Neural crest cell (in vitro differentiated cells): ENCODE measurements around the gene ARHGAP6. TPM values are rescaled to one million over a fixed set of nuclear protein-coding genes. Genes with fewer than 3 reads are reported as not detected.

Experiments used
- DNase-seq: peaks from one replicate; pipeline ENCODE4 v3.0.0; 2021; ENCODE audit warnings: low read depth, mixed read lengths, low spot score
- H3K27ac Mint-ChIP-seq: one replicate; pipeline ENCODE4 v1.8.0; 2021; ENCODE audit warnings: mild to moderate bottlenecking, mixed read lengths; ENCODE audit not compliant: unreplicated experiment
- H3K27me3 Mint-ChIP-seq: 2 replicates; pipeline ENCODE4 v1.8.0; 2021; ENCODE audit warnings: low read depth, mild to moderate bottlenecking, mixed read lengths
- H3K36me3 Mint-ChIP-seq: 2 replicates; pipeline ENCODE4 v1.8.0; 2021; ENCODE audit warnings: low read depth, mild to moderate bottlenecking, mixed read lengths
- H3K4me1 Mint-ChIP-seq: 2 replicates; pipeline ENCODE4 v1.8.0; 2021; ENCODE audit warnings: mixed read lengths
- H3K4me3 Mint-ChIP-seq: one replicate; pipeline ENCODE4 v1.8.0; 2021; ENCODE audit warnings: mild to moderate bottlenecking, mixed read lengths
- H3K9me3 Mint-ChIP-seq: 2 replicates; pipeline ENCODE4 v1.8.0; 2021; ENCODE audit warnings: mixed read lengths
- CTCF ChIP-seq: fragments of 200-600 bp; sonication (generic); conservative IDR thresholded peaks from 2 replicates; pipeline ENCODE4 v1.5.0; 2021; ENCODE audit warnings: antibody characterized with exemption, mild to moderate bottlenecking
- total RNA-seq: library from RNA; stranded (reverse); gene quantifications from 2 replicates; pipeline ENCODE4 v1.2.1, GENCODE V29; 2021

Gene ARHGAP6
- total RNA-seq, 1 donor from 2014 or later, result 2.7 TPM

GRCh38 chrX:11269996-11270395, 395.7 kb downstream of the ARHGAP6 start:
- H3K36me3 Mint-ChIP-seq, result no peaks in the 10 kb centered on the region
- no peak overlapping the region for H3K4me3 Mint-ChIP-seq
- no peak for TF ChIP-seq CTCF
- peaks cover 12% of the 10 kb centered on the region for H3K4me1 Mint-ChIP-seq
- no peaks in the 10 kb centered on the region for H3K9me3 Mint-ChIP-seq
- no peaks in the 10 kb centered on the region for H3K27me3 Mint-ChIP-seq
- no peak overlapping the region for H3K27ac Mint-ChIP-seq
- no peak for DNase-seq

- H3K9me3 Mint-ChIP-seq, result no peaks in the 10 kb centered on the region
- H3K27me3 Mint-ChIP-seq, result no peaks in the 10 kb centered on the region
- no peak overlapping the region for H3K4me3 Mint-ChIP-seq
- H3K27ac Mint-ChIP-seq, result no peak overlapping the region
- peaks cover 12% of the 10 kb centered on the region for H3K4me1 Mint-ChIP-seq
- TF ChIP-seq CTCF, result no peak
- no peaks in the 10 kb centered on the region for H3K36me3 Mint-ChIP-seq
- DNase-seq, result no peak
Observed at GRCh38 chrX:11269006-11269405, 396.7 kb downstream of the ARHGAP6 start.

GRCh38 chrX:11267425-11267824, 398.3 kb downstream of the ARHGAP6 start:
- no peaks in the 10 kb centered on the region for H3K9me3 Mint-ChIP-seq
- H3K36me3 Mint-ChIP-seq, result no peaks in the 10 kb centered on the region
- H3K4me1 Mint-ChIP-seq, result peaks cover 12% of the 10 kb centered on the region
- DNase-seq, result no peak
- no peak overlapping the region for H3K27ac Mint-ChIP-seq
- no peak for TF ChIP-seq CTCF
- no peaks in the 10 kb centered on the region for H3K27me3 Mint-ChIP-seq
- no peak overlapping the region for H3K4me3 Mint-ChIP-seq

GRCh38 chrX:11266573-11267003, 399.1 kb downstream of the ARHGAP6 start:
- H3K4me3 Mint-ChIP-seq, result no peak overlapping the region
- H3K27me3 Mint-ChIP-seq, result no peaks in the 10 kb centered on the region
- H3K9me3 Mint-ChIP-seq, result no peaks in the 10 kb centered on the region
- H3K4me1 Mint-ChIP-seq, result peaks cover 12% of the 10 kb centered on the region
- TF ChIP-seq CTCF, result no peak
- no peak for DNase-seq
- no peak overlapping the region for H3K27ac Mint-ChIP-seq
- no peaks in the 10 kb centered on the region for H3K36me3 Mint-ChIP-seq

GRCh38 chrX:11265352-11265751, 400.4 kb downstream of the ARHGAP6 start:
- no peak overlapping the region for H3K27ac Mint-ChIP-seq
- DNase-seq, result no peak
- no peaks in the 10 kb centered on the region for H3K9me3 Mint-ChIP-seq

More at GRCh38 chrX:11265352-11265751, 400.4 kb downstream of the ARHGAP6 start:
- no peaks in the 10 kb centered on the region for H3K27me3 Mint-ChIP-seq
- H3K36me3 Mint-ChIP-seq, result no peaks in the 10 kb centered on the region
- no peak overlapping the region for H3K4me3 Mint-ChIP-seq
- no peak for TF ChIP-seq CTCF
- peaks cover 12% of the 10 kb centered on the region for H3K4me1 Mint-ChIP-seq
